ENCODE results near the gene SLC25A25.

The SLC25A25 gene

GRCh38 chr9:128047231-128047630 is 20.8 kb upstream of the SLC25A25 start:
- DNase-seq = no peak
- no peak for TF ChIP-seq CTCF (IDR thresholded peaks at IDR 0.05; ENCODE audit: low read depth, low read length)
- H3K27me3 ChIP-seq = no peaks in the 10 kb centered on the region
- H3K4me1 ChIP-seq = peaks cover 17% of the 10 kb centered on the region
- H3K4me3 ChIP-seq (ENCODE audit: low read depth, low read length) = no peak overlapping the region
- no peaks in the 10 kb centered on the region for H3K36me3 ChIP-seq
- no peaks in the 10 kb centered on the region for H3K9me3 ChIP-seq

GRCh38 chr9:128048663-128049062 is 19.4 kb upstream of the SLC25A25 start:
- Histone ChIP-seq H3K9me3 (no peaks in the 10 kb centered on the region), H3K4me3 (ENCODE audit: low read depth, low read length) (no peak overlapping the region), H3K4me1 (peaks cover 13% of the 10 kb centered on the region)

GRCh38 chr9:128049843-128050242 is 18.2 kb upstream of the SLC25A25 start:
- no peak for DNase-seq
- Histone ChIP-seq H3K9me3 (no peaks in the 10 kb centered on the region), H3K36me3 (no peaks in the 10 kb centered on the region), H3K4me3 (ENCODE audit: low read depth, low read length) (no peak overlapping the region), H3K27me3 (no peaks in the 10 kb centered on the region), H3K4me1 (peaks cover 13% of the 10 kb centered on the region)
- no peak for TF ChIP-seq CTCF (IDR thresholded peaks at IDR 0.05; ENCODE audit: low read depth, low read length)

More at GRCh38 chr9:128048663-128049062, 19.4 kb upstream of the SLC25A25 start:
- TF ChIP-seq CTCF (IDR thresholded peaks at IDR 0.05; ENCODE audit: low read depth, low read length) = no peak
- Histone ChIP-seq H3K36me3 (no peaks in the 10 kb centered on the region), H3K27me3 (no peaks in the 10 kb centered on the region)
- no peak for DNase-seq

GRCh38 chr9:128051932-128052709 is 15.9 kb upstream of the SLC25A25 start:
- no peaks in the 10 kb centered on the region for H3K36me3 ChIP-seq
- no peaks in the 10 kb centered on the region for H3K27me3 ChIP-seq
- no peak for DNase-seq
- TF ChIP-seq CTCF (IDR thresholded peaks at IDR 0.05; ENCODE audit: low read depth, low read length) = no peak
- H3K4me1 ChIP-seq = peaks cover 3% of the 10 kb centered on the region
- H3K4me3 ChIP-seq (ENCODE audit: low read depth, low read length) = no peak overlapping the region
- H3K9me3 ChIP-seq = no peaks in the 10 kb centered on the region

- no peak for TF ChIP-seq CTCF (IDR thresholded peaks at IDR 0.05; ENCODE audit: low read depth, low read length)
- Histone ChIP-seq H3K4me1 (peaks cover 3% of the 10 kb centered on the region; the same call in 1 of the 2 replicates), H3K27me3 (no peaks in the 10 kb centered on the region), H3K4me3 (ENCODE audit: low read depth, low read length) (no peak overlapping the region), H3K9me3 (no peaks in the 10 kb centered on the region), H3K36me3 (no peaks in the 10 kb centered on the region)
- no peak for DNase-seq
Observed at GRCh38 chr9:128053560-128053959, 14.5 kb upstream of the SLC25A25 start.

GRCh38 chr9:128054087-128054486 is 13.9 kb upstream of the SLC25A25 start:
- Histone ChIP-seq H3K9me3 (no peaks in the 10 kb centered on the region), H3K36me3 (no peaks in the 10 kb centered on the region), H3K4me3 (ENCODE audit: low read depth, low read length) (no peak overlapping the region), H3K4me1 (peaks cover 3% of the 10 kb centered on the region; the same call in 1 of the 2 replicates), H3K27me3 (no peaks in the 10 kb centered on the region)
- DNase-seq = no peak
- TF ChIP-seq CTCF (IDR thresholded peaks at IDR 0.05; ENCODE audit: low read depth, low read length) = no peak
